Measurements from ENCODE around the gene HAS3.

DNA sequence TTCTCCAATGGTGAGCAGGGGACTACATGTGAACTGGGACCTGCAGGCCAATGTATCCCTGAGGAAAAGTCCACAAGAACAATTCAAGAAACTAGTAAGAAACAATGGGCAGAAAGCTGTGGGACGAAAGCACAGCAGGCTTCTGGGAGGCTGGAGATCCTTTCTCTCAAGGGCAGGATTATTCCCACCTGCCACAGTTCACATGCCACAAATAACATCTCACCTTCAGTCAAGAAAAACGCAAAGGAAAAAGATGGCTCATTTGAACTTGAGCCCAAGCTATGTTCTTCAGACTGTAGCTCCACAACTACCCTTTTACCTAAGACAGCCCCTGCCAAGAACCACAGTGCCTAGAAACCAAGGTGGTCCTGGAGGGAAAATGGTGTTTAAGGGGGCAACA lies 13.0 kb downstream of the HAS3 start:
- TF ChIP-seq, protein P1, sequence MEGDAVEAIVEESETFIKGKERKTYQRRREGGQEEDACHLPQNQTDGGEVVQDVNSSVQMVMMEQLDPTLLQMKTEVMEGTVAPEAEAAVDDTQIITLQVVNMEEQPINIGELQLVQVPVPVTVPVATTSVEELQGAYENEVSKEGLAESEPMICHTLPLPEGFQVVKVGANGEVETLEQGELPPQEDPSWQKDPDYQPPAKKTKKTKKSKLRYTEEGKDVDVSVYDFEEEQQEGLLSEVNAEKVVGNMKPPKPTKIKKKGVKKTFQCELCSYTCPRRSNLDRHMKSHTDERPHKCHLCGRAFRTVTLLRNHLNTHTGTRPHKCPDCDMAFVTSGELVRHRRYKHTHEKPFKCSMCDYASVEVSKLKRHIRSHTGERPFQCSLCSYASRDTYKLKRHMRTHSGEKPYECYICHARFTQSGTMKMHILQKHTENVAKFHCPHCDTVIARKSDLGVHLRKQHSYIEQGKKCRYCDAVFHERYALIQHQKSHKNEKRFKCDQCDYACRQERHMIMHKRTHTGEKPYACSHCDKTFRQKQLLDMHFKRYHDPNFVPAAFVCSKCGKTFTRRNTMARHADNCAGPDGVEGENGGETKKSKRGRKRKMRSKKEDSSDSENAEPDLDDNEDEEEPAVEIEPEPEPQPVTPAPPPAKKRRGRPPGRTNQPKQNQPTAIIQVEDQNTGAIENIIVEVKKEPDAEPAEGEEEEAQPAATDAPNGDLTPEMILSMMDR (IDR thresholded peaks at IDR 0.05 in 4 of 5, conservative IDR thresholded peaks at IDR 0.05 in 1 of 5), result no peak
- no peak for TF ChIP-seq POLR2A (IDR thresholded peaks at IDR 0.05)

Measured in gastrocnemius medialis (tissue), 4 donors.